Fibroblast of mammary gland (primary cell): ENCODE data around the gene OR6J1.
"Not testable (repeated sequence)": the region's sequence is repeated elsewhere in the genome, so short reads cannot be mapped to it uniquely, and the experiment has no call there.

Experiments
- DNase-seq: peaks from one replicate; pipeline ENCODE4 v3.0.0-alpha.2; 2010; ENCODE audit warnings: low read depth
- H3K4me3 ChIP-seq: 2 replicates; pipeline ENCODE4 v1.5.1; 2011; ENCODE audit warnings: low read depth, mild to moderate bottlenecking, low read length, moderate library complexity; ENCODE audit not compliant: control insufficient read depth
- TF ChIP-seq, protein P1 (sequence below): conservative IDR thresholded peaks from 2 replicates; pipeline ENCODE4 v1.5.1; 2011; ENCODE audit warnings: low read depth, low read length, inconsistent platforms; ENCODE audit not compliant: control insufficient read depth, insufficient read depth

OR6J1 gene

DNA sequence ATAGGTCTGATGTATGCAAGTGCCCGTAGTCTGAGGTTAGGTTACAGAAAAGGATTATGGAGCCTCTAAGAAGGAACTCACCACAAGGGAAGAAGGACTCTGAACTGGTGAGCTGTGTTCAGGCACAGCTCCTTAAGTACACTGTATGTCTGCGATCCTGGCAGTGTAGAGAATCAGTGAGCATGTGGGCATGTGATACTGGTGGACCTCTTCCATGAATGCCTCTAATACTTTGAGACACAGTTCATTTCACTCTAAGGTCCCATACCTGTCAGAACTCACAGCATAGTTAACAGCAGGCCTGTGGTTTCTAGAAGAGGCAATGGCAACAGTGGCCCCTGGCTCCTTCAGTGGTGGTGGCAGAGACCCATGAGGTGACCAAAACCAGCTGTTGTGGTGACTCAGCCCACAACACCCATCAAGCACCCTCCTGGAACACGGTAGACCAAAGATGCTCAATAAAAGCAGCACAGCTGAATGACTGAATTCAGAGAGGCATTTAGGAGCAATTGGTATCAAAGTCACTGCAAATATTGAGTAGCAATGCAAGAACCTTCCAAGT, 6.9 kb upstream of the OR6J1 start:
- no peak overlapping the region for H3K4me3 ChIP-seq
- TF ChIP-seq, protein P1, sequence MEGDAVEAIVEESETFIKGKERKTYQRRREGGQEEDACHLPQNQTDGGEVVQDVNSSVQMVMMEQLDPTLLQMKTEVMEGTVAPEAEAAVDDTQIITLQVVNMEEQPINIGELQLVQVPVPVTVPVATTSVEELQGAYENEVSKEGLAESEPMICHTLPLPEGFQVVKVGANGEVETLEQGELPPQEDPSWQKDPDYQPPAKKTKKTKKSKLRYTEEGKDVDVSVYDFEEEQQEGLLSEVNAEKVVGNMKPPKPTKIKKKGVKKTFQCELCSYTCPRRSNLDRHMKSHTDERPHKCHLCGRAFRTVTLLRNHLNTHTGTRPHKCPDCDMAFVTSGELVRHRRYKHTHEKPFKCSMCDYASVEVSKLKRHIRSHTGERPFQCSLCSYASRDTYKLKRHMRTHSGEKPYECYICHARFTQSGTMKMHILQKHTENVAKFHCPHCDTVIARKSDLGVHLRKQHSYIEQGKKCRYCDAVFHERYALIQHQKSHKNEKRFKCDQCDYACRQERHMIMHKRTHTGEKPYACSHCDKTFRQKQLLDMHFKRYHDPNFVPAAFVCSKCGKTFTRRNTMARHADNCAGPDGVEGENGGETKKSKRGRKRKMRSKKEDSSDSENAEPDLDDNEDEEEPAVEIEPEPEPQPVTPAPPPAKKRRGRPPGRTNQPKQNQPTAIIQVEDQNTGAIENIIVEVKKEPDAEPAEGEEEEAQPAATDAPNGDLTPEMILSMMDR: no peak
- peak; percentile 48 for DNase-seq

DNA sequence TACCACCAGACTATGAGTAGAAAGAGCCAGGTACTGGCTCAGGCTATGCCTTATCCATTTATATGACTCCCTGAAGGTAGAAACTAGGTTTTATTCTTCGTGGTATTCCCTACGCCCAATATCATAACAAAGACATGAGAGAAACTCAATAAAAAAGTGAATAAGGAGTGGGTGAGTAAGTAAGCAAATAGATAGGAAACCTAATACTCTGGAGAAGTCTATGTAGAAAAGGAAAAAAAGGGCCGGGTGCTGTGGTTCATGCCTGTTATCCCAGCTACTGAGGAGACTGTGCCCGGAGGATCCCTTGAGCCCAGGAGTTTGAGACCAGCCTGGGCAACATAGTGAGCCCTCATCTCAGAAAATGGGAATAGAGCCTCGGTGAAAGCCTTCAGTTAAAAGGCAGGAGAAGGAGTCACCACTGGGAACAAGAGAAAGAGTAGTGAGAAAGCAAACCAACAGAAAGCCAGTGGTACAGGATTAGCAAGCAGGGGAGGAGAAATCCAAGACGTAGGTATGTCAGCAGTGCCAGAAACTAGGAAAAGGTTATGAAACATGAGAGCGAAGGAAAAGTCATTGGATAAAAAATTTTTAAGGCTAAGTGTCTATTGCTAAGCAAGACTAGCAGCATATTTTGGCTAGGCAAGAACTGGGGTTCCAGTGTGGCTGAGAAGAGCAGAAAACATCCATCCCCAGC, 6.0 kb upstream of the OR6J1 start:
- TF ChIP-seq, protein P1: no peak
- no peak overlapping the region for H3K4me3 ChIP-seq
- DNase-seq: no peak

DNA sequence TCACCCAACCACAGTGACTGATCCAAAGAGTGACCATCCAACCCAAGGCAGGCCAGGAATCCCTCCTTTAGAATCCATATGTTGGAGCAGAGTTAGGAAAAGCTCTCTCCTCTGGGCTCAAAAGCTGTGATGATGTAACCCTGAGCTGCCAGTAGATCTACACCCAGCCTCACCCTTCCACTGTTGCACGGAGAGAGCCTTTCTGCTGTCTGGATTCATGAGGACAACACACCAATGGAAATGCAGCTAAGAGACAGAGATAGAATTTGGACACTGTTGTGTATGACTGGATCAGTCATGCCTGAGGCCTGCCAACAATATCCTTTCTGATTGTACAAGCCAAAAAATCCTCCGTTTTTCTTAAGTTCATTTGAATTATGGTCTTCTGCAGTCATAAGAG, 4.4 kb upstream of the OR6J1 start:
- DNase-seq: peak; percentile 73
- no peak overlapping the region for H3K4me3 ChIP-seq
- TF ChIP-seq, protein P1: no peak

GRCh38 chr14:22646570-22647254, 2.6 kb upstream of the OR6J1 start:
- DNase-seq: peak; percentile 82
- H3K4me3 ChIP-seq: no peak overlapping the region
- TF ChIP-seq, protein P1: no peak

DNA sequence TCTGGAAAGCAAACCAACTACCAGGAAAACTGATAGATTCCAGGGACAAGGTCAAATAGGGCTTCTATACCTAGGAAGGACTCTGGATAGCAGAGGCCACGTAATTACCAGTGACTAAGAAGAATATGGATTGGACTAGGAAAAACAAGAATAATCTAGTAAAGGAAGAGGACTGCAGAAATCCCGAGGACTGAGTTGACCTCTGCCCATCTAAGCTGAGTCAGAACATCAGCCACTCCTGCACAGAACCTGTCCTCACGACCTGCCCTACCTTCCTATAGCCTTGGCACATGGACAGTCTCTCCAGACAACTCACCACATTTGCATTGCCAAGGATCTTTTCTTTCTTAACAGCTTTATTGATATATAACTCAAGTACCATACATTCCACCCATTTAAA, 2.3 kb downstream of the OR6J1 start:
- DNase-seq: no peak
- TF ChIP-seq, protein P1: no peak
- no peak overlapping the region for H3K4me3 ChIP-seq

DNA sequence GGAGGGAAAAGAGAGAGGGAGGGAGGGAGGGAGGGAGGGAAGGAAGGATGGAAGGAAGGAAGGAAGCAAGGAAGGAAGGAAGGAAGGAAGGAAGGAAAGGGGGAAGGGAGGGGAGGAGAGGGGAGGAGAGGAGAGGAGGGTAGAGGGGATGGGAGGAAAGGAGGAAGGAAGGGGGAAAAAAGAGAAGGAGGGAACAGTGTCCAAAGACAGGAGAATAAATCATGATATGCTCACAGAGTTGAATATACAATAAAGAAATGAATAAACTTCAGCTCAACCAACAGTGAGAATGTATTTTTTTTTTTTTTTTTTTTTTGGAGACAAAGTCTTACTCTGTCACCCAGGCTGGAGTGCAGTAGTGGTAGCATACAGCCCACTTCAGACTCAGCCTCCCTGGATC, 4.0 kb downstream of the OR6J1 start:
- TF ChIP-seq, protein P1: no peak
- DNase-seq: no peak

DNA sequence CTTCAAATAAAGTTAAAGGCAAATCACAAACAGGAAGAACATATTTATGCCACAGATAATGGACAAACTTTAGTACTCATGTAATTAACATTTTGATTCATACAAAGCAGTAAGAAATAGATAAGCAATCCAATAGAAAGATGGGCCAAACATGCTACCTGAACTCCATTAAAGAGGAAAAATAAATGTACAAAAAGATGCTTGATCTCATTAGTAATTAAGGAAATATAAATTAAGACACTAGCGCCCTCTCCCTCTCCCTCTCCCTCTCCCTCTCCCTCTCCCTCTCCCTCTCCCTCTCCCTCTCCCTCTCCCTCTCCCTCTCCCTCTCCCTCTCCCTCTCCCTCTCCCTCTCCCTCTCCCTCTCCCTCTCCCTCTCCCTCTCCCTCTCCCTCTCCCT, 8.2 kb downstream of the OR6J1 start:
- not testable (repeated sequence) for H3K4me3 ChIP-seq, DNase-seq

More for the DNA sequence above, 4.0 kb downstream of the OR6J1 start:
- no peak overlapping the region for H3K4me3 ChIP-seq
